BLaER1 treated with 17β-estradiol and CSF1 and Interleukin-3, amounts not matched to agents 10 nM and 100 nM (cell line): ENCODE measurements around the gene PITPNM3.
A peak's percentile ranks its signal among the peaks of the same experiment; 100 is the strongest.

Experiments
- H3K27ac ChIP-seq, 11 experiments: shearing (Covaris generic); formaldehyde crosslinking; 2 replicates each; pipeline ENCODE4 v1.8.1; 2022
- H3K27me3 ChIP-seq, 11 experiments: shearing (Covaris generic); formaldehyde crosslinking; 2 replicates each; pipeline ENCODE4 v1.8.1; 2022
- H3K36me3 ChIP-seq, 11 experiments: shearing (Covaris generic); formaldehyde crosslinking; 2 replicates each; pipeline ENCODE4 v1.8.1; 2022
- H3K4me1 ChIP-seq, 10 experiments: shearing (Covaris generic); formaldehyde crosslinking; 2 replicates each; pipeline ENCODE4 v1.8.1; 2022
- H3K4me2 ChIP-seq, 11 experiments: shearing (Covaris generic); formaldehyde crosslinking; 2 replicates each; pipeline ENCODE4 v1.8.1; 2022
- H3K4me3 ChIP-seq, 10 experiments: shearing (Covaris generic); formaldehyde crosslinking; 2 replicates each; pipeline ENCODE4 v1.8.1; 2022
- H3K9ac ChIP-seq, 11 experiments: shearing (Covaris generic); formaldehyde crosslinking; 2 replicates each; pipeline ENCODE4 v1.8.1; 2022
- H3K9me3 ChIP-seq, 11 experiments: shearing (Covaris generic); formaldehyde crosslinking; replicated peaks in 1 of 11; 2 replicates each; pipeline ENCODE4 v1.8.1; 2022
- H4K20me1 ChIP-seq, 11 experiments: shearing (Covaris generic); formaldehyde crosslinking; 2 replicates each; pipeline ENCODE4 v1.8.1; 2022
- Cebpa-rat ChIP-seq, 11 experiments: shearing (Covaris generic); IDR thresholded peaks; 2 replicates each; pipeline ENCODE4 v1.8.1; 2022

The PITPNM3 gene

DNA sequence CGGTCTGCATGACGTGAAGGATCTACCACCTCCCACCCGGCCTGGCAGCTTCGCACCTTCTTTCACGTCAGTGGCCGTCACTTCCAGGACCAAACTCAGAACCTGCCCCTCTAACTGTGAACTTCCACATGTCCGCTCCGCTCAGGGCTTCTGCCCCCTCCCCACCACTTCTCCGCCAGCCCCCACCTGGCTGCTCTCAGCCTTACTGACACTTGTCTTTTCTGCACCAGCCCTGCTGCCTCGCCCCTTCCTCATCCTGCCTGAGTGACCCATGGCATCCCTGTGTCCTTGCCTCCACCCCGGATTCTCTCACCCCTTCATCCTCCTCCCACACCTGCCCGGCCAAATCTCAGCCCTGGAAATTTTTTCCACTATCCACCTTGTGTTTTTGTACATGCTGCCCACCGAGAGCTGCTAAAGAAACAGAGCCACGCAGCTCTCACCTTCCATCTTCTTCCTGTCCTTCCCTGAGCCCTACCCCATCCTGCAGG is 97.8 kb downstream of the PITPNM3 start:
- H3K27me3 ChIP-seq = peaks cover 0 to 29% (median 5%) of the 10 kb centered on the region in 11 experiments; a peak in 11 of 22 replicates
- no peaks in the 10 kb centered on the region for H3K9me3 ChIP-seq
- peaks cover 0 to 17% (median 6%) of the 10 kb centered on the region in 11 experiments; a peak in 11 of 22 replicates for H4K20me1 ChIP-seq
- peaks cover 28 to 45% (median 42%) of the 10 kb centered on the region in 10 experiments for H3K4me1 ChIP-seq
- TF ChIP-seq Cebpa-rat (IDR thresholded peaks at IDR 0.05) = no peak
- no peak overlapping the region for H3K27ac ChIP-seq
- H3K36me3 ChIP-seq = no peaks in the 10 kb centered on the region
- H3K4me2 ChIP-seq = no peak overlapping the region
- no peak overlapping the region for H3K9ac ChIP-seq
- H3K4me3 ChIP-seq = no peak overlapping the region

DNA sequence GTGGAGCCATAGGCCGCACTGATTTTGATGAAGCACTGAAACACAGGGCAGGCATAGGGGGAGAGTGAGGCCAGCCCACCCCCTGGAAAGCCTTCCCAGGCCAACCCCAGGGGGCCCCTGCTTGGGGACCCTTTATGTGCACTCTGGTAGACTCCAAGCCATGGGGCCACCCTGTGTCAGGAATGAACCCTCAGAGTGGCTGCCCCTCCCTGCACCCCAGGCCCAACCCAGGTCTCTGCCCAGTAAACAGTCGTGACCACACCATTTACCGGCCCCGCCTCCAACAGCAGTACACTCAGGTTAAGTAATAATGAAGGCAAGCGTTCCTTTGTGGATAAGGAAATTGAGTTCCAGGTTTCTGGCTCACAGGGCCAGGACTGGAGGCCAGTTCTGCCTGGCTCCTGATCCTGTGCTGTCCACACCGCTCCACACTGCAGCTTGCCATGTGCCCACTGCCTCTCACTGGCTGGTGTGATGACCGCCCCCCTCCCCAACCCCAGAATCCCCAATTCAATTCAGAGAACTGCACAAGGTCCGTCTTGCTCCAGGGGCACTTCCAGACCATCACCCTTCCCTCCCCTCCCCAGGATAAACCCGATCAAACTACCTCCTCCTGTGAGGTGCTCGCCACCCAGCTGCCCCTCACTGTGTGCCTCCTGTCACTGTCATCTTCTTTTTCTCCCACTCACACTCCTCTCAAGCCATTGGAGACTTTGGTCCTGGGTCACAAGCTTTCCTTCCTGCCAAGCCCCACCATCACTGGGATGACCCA is 98.5 kb downstream of the PITPNM3 start:
- no peak overlapping the region for H3K27ac ChIP-seq
- H3K9me3 ChIP-seq = no peaks in the 10 kb centered on the region
- no peak for TF ChIP-seq Cebpa-rat (IDR thresholded peaks at IDR 0.05)

DNA sequence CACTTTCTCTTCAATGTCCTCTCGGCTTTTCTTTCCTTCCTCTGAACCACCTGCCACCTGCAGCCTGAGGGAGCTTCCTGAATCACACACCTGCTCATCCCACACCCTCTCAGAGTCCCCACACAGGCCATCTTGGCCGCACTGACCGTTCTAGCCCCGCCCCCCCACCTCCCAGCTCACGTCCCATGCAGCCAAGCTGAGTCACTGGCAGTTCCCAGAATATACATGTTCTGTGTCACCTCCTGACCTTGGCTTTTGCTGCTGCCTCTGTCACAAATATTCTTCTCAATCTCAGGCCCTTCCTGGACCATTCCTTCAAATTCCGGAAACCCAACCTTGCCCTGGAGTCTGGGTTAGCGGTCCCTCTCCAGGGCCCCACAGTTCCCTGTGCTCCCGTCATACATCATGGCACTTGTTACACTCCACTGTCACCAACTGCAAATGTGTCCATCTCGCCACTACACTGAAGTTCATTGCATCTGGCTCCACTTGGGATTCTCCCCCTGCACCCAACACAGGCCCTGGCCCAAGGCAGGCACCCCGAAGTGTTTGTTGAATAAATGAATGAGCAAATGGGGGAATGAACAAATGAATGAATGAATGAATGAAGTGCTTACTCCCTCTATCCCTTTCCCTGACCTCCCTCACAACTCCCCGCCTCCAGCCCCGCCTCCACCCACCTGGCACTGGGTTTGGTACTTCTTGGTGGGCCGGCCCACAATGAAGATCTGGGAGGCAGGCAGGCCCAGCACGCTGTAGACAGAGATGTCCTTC is 99.3 kb downstream of the PITPNM3 start:
- H3K4me3 ChIP-seq = no peak overlapping the region
- H3K9ac ChIP-seq = no peak overlapping the region
- H3K36me3 ChIP-seq = no peaks in the 10 kb centered on the region
- H3K27ac ChIP-seq = no peak overlapping the region
- H3K4me1 ChIP-seq = peaks cover 26 to 50% (median 49%) of the 10 kb centered on the region in 10 experiments
- H3K4me2 ChIP-seq = peak overlapping the region in 10 of 11 experiments; percentile 11 to 68 (median 43); a peak in 18 of 22 replicates
- no peak for TF ChIP-seq Cebpa-rat (IDR thresholded peaks at IDR 0.05)
- H3K9me3 ChIP-seq = no peaks in the 10 kb centered on the region
- peaks cover 0 to 29% (median 16%) of the 10 kb centered on the region in 11 experiments; a peak in 11 of 22 replicates for H4K20me1 ChIP-seq
- H3K27me3 ChIP-seq = peaks cover 0 to 35% (median 5%) of the 10 kb centered on the region in 11 experiments; a peak in 11 of 22 replicates

More for the DNA sequence above, 98.5 kb downstream of the PITPNM3 start:
- Histone ChIP-seq H4K20me1 (peaks cover 0 to 23% (median 9%) of the 10 kb centered on the region in 11 experiments; a peak in 11 of 22 replicates), H3K36me3 (no peaks in the 10 kb centered on the region), H3K9ac (no peak overlapping the region), H3K27me3 (peaks cover 0 to 35% (median 5%) of the 10 kb centered on the region in 11 experiments; a peak in 11 of 22 replicates), H3K4me3 (no peak overlapping the region), H3K4me2 (peak overlapping the region in 1 of 11 experiments; percentile 22; a peak in 2 of 22 replicates), H3K4me1 (peaks cover 26 to 45% (median 42%) of the 10 kb centered on the region in 10 experiments)

DNA sequence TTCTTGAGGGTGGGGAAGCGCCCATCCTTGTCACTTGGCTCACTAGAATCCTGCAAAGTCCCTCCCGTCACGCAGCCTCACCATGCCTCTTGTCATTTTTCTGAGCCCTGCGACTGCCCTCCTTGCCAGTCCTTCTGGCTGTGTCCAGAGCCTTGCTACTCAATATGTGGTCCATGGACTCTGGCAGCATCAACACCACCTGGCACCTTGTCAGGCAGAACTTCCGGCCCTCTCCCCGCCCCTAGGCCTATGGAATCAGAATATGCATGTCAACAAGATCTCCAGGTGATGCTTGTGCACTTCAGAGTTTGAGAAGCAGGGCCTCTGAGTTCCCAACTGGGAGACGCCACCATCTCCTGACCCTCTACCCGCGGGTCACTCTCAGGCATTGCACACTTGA is 100.0 kb downstream of the PITPNM3 start:
- H3K4me2 ChIP-seq = peak overlapping the region in 9 of 11 experiments; percentile 22 to 68 (median 41); a peak in 13 of 22 replicates
- H3K27ac ChIP-seq = no peak overlapping the region
- H3K4me3 ChIP-seq = no peak overlapping the region
- H4K20me1 ChIP-seq = peaks cover 0 to 37% (median 17%) of the 10 kb centered on the region in 11 experiments; a peak in 11 of 22 replicates
- no peak overlapping the region for H3K9ac ChIP-seq
- H3K9me3 ChIP-seq = no peaks in the 10 kb centered on the region
- TF ChIP-seq Cebpa-rat (IDR thresholded peaks at IDR 0.05) = no peak
- no peaks in the 10 kb centered on the region for H3K36me3 ChIP-seq
- H3K27me3 ChIP-seq = peaks cover 0 to 35% (median 5%) of the 10 kb centered on the region in 11 experiments; a peak in 11 of 22 replicates
- peaks cover 26 to 58% (median 56%) of the 10 kb centered on the region in 10 experiments for H3K4me1 ChIP-seq

DNA sequence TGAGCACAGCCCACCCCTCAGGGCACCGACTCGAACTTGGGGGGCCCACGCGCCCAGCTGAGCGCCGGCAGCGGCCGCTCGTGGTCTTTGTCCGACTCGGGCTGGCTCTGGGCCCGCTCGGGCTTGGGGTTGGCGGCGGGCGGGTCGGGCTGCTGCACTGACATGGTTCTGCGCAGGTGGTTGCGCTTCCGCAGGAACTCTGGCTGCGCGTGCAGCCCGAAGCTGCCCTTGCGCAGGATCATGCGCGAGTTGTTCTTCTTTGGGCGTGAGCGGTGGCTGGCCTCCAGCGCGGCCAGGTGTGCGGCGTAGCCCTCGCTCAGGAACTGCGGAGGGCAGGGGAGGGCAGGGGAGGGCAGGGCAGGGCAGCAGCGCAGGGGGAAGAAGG is 101.0 kb downstream of the PITPNM3 start:
- Histone ChIP-seq H3K4me2 (peak overlapping the region; percentile 62 to 84 (median 77)), H4K20me1 (peaks cover 0 to 40% (median 22%) of the 10 kb centered on the region in 11 experiments; a peak in 14 of 22 replicates), H3K4me1 (peaks cover 26 to 68% (median 66%) of the 10 kb centered on the region in 10 experiments), H3K4me3 (peak overlapping the region in 3 of 10 experiments; percentile 0 to 28 (median 25); a peak in 3 of 20 replicates), H3K9ac (peak overlapping the region in 3 of 11 experiments; percentile 48 to 59 (median 51); a peak in 6 of 22 replicates), H3K27me3 (peaks cover 0 to 35% (median 5%) of the 10 kb centered on the region in 11 experiments; a peak in 11 of 22 replicates), H3K9me3 (no peaks in the 10 kb centered on the region), H3K36me3 (peaks cover 0 to 3% (median 0%) of the 10 kb centered on the region in 11 experiments; a peak in 5 of 22 replicates), H3K27ac (peak overlapping the region in 6 of 11 experiments; percentile 29 to 61 (median 54); a peak in 9 of 22 replicates)
- no peak for TF ChIP-seq Cebpa-rat (IDR thresholded peaks at IDR 0.05)

- peak overlapping the region in 6 of 11 experiments; percentile 29 to 61 (median 54); a peak in 9 of 22 replicates for H3K27ac ChIP-seq
- peak overlapping the region; percentile 62 to 84 (median 77) for H3K4me2 ChIP-seq
- H3K4me3 ChIP-seq = peak overlapping the region in 3 of 10 experiments; percentile 0 to 28 (median 25); a peak in 3 of 20 replicates
These were observed 101.6 kb downstream of the PITPNM3 start for GRCh38 chr17:6454495-6455320.

DNA sequence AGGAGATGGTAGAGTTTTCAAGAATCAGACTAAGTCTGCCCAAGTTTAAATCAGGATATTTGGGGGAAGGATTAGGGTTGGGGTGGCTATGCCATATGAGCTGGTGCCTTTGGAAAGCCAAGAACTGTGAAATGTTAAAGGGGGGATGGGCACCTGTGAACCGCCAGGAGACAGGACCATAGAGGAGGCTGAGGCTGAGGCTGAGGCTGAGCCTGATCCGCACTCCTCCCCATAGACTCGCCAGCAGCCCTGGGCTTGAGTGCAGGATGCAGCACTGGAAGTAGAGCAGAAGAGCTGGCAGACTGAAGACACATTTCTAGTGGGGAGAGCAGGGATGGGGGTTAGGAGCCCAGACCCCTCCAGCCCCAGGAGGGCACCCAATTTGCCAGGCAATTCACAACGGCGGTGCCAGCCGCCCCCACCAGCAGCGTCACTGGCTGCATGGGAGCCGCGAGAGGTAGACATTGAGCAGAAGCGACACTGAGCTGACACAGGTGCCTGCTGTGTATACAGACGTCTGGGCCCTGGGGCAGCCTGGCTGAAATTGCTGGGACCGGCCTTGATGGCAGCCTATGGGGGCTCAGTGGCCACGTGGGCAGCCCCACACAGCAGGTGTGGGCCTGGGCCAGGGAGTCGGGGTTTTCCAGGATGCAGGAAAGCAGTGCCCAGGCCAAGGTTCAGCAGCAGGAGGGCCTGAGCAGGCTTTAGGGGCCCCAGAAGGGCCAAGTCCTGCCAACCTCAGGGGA is 102.9 kb downstream of the PITPNM3 start:
- peaks cover 0 to 22% (median 18%) of the 10 kb centered on the region in 11 experiments; a peak in 18 of 22 replicates for H3K36me3 ChIP-seq
- TF ChIP-seq Cebpa-rat (IDR thresholded peaks at IDR 0.05) = no peak
- no peak overlapping the region for H3K27ac ChIP-seq
- H4K20me1 ChIP-seq = peaks cover 0 to 59% (median 30%) of the 10 kb centered on the region in 11 experiments; a peak in 15 of 22 replicates
- H3K4me3 ChIP-seq = no peak overlapping the region
- H3K4me2 ChIP-seq = peak overlapping the region in 9 of 11 experiments; percentile 46 to 68 (median 61); a peak in 17 of 22 replicates
- peaks cover 0 to 37% (median 5%) of the 10 kb centered on the region in 11 experiments; a peak in 11 of 22 replicates for H3K27me3 ChIP-seq
- H3K9me3 ChIP-seq = no peaks in the 10 kb centered on the region
- peak overlapping the region in 2 of 11 experiments; percentile 10; a peak in 2 of 22 replicates for H3K9ac ChIP-seq
- peaks cover 26 to 83% (median 74%) of the 10 kb centered on the region in 10 experiments for H3K4me1 ChIP-seq

More at GRCh38 chr17:6454495-6455320, 101.6 kb downstream of the PITPNM3 start:
- peak overlapping the region in 3 of 11 experiments; percentile 48 to 59 (median 51); a peak in 6 of 22 replicates for H3K9ac ChIP-seq
- peaks cover 0 to 37% (median 5%) of the 10 kb centered on the region in 11 experiments; a peak in 11 of 22 replicates for H3K27me3 ChIP-seq
- no peak for TF ChIP-seq Cebpa-rat (IDR thresholded peaks at IDR 0.05)
- peaks cover 0 to 9% (median 6%) of the 10 kb centered on the region in 11 experiments; a peak in 16 of 22 replicates for H3K36me3 ChIP-seq
- H3K4me1 ChIP-seq = peaks cover 26 to 74% (median 72%) of the 10 kb centered on the region in 10 experiments
- H4K20me1 ChIP-seq = peaks cover 0 to 46% (median 28%) of the 10 kb centered on the region in 11 experiments; a peak in 15 of 22 replicates
- H3K9me3 ChIP-seq = no peaks in the 10 kb centered on the region
